ENCODE measurements around the gene ME3.

ME3 gene

DNA sequence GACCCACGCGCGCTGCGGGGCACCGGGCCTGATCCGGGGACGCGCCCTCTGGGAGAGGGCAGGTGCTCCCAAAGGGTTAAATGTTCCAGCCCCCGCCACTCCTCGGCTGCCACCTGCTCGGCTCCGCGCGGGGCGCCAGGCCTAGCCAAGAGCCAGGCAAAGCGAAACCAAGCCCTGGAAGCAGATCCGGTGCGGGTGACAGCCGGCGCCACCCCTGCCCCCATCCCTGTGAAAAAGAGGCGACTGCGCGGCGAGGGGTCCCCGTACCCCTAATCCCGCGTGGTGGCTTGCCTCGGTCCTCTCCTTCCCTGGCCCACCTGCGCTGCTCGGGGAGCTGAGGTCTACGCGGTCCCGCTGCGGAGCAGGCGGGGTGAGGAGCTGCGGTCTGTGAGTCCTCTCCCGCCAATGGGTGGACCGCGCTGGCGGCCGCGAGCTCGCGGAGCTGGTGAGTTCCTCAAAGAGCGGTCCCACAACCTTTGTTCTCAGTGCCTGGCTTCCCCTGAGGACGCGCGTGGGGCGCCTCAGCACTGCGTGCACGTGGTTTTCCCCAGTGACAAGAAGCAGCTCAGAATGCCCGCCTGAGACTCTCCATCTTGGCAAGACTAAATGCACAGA lies at the start of gene ME3:
TSS of gene ME3 (minus strand) at position 610 of the 615 bp plus-strand sequence.
- DNase-seq (ENCODE audit: low spot score), result peak; percentile 80

DNA sequence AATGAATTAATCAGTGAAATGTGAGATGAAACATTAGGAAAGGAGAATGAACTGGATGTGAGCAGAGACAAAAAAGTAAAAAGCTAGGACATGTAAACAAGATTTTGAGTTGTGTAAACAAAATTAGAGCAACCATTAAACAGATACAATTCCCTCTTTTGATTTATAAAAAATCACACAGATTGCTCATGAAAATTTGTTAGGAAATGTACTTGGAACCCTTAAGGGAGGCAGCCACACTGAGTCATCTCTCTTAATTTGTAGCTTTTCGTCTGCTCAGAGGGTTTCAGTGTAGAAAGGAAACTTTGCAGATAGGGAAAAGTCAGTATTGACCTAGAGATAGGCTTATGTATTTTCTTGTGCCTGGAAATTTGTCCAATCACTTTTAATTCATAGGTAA lies 49.6 kb upstream of the ME3 start:
- no peak for DNase-seq (ENCODE audit: low spot score)

- no peak for DNase-seq (ENCODE audit: low spot score)
Observed at GRCh38 chr11:86720546-86720945, 48.1 kb upstream of the ME3 start.

DNA sequence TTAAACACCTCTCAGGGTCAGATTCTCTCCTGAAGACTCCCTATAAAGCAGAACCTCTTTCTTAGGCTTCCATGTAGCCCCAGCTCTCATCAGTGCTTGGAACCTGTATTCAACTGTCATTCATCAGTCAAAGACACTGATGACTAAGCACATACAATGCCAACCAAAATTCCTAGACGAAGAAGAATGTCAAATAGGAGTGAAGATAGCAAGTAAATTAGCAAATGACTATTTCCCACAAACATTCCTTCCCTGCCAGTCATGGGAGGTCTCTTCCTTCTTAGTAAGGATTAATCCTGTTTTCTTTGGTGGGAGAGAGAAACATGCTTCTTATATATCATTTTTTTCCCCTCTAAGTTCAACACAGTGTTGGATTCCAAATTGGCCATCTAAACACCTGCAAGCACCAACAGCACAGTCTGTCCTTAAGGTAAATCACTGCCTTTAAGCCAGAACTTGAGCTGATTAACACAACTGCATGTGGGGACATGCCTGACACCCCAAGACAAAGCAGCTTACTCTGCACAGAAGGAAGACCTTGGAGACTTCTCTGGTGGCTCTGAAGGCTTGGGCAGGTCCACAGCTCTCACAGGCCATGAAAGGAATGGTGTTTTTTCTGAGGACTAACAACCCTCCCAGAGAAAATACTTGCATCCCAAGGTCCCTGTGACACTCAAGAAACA lies 47.5 kb upstream of the ME3 start:
- no peak for DNase-seq (ENCODE audit: low spot score)

DNA sequence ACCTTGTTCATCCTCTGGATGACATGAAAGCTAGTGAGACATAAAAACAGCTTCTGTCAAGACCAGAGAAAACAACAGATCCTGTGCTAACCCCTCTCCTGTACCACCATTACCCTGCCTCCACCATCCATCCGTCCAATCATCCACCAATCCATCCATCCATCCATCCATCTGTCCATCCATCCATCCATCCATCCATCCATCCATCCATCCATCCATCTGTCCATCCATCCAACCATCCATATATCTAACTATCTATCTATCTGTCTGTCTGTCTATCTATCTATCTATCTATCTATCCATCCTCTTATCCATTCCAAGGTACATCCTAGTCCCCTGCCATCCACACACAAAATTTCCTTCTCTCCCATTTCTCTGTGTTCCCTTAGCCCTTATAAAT lies 46.6 kb upstream of the ME3 start:
- DNase-seq (ENCODE audit: low spot score), result no peak

GRCh38 chr11:86718521-86718920 lies 46.1 kb upstream of the ME3 start:
- DNase-seq (ENCODE audit: low spot score), result no peak

DNA sequence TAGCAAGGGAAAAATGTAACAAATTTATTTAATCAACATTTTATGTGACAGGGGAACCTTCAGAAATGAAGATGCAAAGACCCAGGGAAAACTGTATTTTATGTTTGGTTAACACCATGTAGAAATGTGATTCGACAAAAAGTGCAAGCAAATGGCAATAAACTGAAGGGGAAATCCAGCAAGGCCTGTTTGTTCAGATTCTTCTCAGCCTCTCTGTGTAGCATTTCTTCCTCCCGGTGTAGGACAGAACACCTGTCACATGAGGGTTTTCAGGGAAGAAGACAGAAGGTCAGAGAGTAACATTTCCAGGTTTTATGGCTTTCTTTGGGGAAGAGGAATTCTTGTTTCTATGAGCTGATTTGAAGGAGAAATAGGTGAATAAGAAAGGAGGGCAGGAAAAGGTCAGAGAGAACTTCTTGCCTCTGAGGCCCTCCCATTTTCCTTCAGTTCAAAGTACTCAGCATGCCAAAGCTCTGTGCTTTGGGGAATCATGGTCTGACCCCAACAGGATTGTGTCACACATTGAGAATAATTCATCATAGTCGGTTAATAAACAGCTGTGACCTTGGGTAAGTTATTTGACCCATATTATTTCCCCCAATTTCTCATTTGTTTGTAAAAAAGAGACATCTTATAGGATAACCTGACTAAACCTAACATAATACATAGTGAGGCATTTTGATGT lies 45.5 kb upstream of the ME3 start:
- DNase-seq (ENCODE audit: low spot score), result no peak

DNA sequence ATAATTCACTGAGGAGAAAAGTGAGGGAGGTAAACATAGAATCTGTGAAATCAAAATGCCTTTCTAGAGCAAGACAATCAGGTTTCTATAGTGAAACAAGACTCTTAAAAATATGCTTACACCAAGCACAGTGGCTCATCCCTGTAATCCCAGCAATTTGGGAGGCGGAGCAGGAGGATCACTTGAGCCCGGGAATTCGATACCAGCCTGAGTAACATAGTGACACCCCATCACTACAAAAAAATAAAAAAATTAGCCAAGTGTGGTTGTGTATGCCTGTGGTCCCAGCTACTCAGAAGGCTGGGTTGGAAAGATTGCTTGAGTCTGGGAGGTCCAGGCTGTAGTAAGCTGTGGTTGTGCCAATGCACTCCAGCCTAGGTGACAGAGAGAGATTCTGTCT lies 43.2 kb upstream of the ME3 start:
- no peak for DNase-seq (ENCODE audit: low spot score)

- no peak for DNase-seq (ENCODE audit: low spot score)
Observed at GRCh38 chr11:86713552-86713951, 41.1 kb upstream of the ME3 start.

DNA sequence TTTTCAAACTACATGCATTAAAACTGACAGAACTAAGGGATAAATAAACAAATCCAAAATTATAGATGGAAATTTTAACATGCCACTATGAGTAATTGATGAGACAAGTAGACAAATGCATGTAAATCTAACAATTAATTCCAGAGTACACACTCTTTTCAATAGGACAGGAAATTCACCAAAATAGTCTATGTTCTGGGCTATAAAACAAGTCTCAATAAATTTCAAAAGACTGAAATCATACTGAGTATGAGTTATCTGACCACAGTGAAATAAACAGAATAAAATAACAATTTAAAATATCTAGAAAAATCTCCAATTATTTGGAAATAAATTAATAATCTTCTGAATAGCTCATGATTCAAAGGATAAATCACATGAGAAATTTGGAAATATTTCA lies 38.5 kb upstream of the ME3 start:
- no peak for DNase-seq (ENCODE audit: low spot score)

DNA sequence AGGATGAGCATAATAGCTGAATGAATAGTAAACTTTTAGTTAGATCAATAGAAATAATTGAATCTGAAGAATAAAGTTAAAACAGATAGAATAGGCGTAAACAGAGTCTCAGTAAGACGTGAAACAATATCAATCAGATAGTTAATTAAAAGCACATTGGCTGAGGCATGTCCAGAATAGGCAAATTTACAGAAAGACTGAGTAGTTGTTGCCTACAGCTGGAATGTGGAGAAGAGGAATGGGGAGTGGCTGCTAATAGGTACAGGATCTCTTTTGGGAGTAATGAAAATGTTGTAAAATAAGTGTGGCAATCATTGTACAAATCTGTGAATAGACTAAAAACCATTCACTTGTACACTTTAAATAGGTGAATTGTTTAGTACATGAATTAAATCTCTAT lies 36.3 kb upstream of the ME3 start:
- DNase-seq (ENCODE audit: low spot score), result no peak

DNA sequence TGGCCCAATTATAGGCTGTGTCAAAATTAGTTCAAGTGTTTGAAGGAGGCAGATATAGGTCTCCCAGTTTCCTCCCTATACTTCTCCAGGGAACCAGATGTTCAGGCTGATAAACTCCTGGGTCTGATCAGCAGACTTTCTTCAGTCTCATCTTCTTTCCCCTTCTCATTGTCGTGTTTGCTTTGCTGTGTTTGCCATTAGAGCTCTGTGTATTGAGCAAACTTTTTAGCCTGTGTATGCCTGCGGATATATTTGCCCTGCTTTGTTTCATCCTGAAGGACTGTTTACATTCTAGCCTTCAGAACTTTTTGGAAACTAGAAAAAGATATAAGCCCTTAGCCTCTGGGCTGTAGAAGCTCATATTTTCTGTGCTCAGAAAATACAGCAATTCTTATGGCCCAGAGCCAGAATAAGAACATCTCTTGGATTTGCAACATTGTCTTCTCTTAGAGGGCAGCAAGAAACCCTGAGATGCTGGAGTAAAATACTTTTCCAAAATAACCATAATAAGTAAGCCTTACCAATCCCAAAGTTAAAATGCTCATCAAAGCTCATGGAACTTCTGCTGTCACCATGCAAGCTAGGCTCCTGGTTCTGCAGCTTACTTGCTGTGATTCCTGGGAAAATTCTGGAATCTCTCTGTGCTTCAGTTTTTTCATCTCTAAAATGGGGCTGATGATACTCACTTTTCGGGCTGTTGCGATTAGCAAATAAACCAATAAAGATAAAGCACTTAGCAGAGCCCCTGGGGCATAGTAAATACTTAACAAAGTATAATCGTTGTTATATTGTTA lies 34.1 kb upstream of the ME3 start:
- no peak for DNase-seq (ENCODE audit: low spot score)

DNA sequence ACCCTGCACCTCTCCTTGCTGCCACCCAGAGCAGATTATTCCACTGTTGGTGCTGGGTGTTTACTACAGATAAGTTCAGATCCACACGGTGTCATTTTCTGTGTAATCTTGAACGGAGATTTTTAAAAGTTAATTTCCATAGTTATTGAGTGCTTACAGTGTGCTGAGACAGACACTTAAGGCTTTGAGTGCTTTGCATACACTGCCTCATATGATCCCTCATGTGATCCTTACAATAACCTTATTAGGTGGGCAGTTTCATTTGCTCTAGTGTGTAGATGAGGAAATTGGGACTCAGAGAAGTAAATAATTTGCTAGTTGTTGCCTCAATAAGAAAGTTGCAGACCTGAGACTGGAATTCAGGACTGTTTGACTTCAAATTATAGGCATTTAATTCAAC lies 32.3 kb upstream of the ME3 start:
- DNase-seq (ENCODE audit: low spot score), result no peak

DNA sequence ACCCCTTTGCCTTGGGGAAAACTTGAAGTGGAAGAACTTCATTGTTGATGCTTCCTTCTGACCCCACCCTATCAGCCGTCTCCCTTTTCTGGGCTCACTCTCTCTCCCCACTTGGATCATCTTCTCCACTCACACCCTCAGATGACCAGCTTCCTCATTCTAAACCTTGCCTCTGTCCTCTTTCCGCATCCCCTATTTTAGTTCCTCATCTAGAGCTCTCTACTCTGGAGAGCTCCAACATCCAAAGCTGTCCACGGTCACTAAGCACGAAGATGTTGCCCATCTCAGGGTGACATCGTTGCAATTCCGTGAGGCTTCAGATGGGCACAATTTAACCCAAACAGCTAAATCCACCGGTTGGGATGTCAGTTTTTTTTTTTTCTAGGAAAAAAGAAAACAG lies 31.6 kb upstream of the ME3 start:
- DNase-seq (ENCODE audit: low spot score), result no peak

DNA sequence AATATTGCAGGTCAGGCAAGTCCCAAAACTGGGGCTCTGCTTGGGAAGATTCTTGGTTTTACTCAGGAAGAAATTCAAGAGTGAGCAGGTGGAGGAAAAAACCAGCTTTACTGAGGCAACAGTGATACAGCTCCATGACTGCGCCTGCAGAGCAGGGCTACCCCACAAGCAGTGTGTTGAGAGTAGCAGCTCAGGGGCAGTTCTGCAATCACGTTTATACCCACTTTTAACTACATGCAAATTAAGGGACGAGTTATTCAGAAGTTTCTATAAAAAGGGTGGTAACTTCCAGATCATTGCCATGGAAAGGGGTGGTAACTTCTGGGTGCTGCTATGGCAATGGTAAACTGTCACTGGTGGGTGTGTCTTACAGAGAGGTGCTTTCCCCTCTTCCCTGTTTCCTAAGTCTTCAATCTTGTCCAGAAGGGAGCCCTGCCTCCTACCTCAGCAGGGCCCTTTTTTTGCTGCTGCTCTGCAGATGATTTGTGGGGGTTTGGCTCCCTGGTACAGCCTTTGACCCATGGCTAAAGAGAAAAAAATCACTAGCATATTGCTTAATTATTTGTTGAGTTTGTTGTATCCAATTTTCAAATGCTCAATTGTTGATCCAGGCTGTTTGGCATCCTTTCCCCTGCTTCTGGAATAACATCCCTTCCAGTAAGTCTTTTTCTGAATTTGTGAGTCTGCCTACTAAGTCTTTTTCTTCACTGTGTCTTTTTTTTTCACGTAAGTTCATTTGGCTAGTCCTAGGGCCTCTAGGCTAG lies 30.0 kb upstream of the ME3 start:
- DNase-seq (ENCODE audit: low spot score), result no peak

DNA sequence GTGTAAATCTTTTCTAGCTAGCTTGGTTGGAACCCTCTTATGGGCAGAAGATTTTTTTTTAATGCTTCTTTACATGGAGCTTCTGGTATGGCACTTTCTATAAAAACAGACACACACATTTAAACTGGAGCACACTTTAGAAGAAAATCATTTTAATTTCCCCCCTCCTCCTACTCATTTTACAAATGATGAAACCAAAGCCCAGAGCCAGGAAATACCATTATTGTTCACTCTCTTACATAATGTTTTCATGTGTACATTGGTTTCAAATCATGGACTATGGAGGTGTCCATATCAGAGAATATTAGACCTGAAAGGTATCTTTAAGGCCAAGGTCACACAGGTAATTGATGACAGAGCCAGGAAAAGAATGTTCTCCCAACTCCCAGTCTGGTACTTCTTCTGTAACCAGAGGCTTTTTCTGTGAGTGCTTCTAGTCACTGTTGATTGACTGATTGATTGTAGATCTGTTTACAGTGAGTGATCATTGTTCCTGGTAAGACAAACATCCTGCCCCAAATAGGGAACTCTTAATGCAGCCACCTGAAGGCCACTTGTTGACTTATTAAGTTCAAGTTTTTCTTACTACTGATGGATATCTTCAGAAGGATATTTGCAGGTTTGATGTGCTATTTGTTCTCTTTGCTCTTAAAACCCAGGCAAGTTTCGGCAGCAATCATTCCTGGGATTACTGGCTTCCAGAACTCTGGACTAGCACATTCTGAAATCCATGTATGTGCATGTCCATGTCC lies 26.8 kb upstream of the ME3 start:
- DNase-seq (ENCODE audit: low spot score), result no peak

GRCh38 chr11:86698639-86699038 lies 26.2 kb upstream of the ME3 start:
- DNase-seq (ENCODE audit: low spot score), result no peak

- DNase-seq (ENCODE audit: low spot score), result no peak
Observed at GRCh38 chr11:86696451-86696850, 24.0 kb upstream of the ME3 start.

- DNase-seq (ENCODE audit: low spot score), result no peak
Observed at GRCh38 chr11:86696004-86696403, 23.6 kb upstream of the ME3 start.

DNA sequence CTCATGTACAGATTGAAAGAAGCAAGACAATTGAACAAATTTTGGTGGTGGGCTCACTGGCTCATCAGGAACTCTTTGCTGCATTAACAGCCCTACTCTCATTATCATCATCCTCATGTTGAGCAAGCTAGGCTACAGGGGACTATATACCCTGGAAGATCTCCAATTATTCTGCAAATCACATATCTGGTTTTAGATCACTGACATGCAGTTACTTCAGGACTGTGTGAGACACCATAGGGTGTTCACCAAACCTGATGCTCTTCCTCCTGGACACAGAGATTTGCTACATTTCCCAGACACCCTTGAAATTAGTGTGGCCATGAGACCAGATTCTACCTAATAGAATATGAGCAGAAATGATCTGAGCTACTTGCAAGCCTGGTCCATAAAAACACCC lies 23.0 kb upstream of the ME3 start:
- DNase-seq (ENCODE audit: low spot score), result no peak

DNA sequence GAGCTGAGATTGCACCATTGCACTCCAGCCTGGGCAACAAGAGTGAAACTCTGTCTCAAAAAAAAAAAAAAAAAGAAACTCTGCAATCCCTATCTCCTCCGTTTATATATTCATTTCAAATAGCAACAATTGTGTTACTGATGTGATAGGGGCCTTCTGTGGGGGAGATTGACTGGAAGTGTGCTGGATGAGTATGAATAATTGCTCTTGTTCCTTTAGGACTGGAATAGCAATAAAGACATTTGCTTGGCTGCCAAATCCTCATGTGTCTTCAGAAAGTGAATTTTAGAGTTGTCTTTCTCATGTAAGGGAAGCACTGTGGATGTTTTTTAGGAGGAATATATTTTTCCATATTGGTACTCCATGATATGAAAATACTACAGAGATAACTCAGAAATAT lies 21.1 kb upstream of the ME3 start:
- DNase-seq (ENCODE audit: low spot score), result no peak

Data from left forelimb (tissue), 1 donor.